Measurements from ENCODE around the gene GPR158. TPM values are rescaled to one million over a fixed set of nuclear protein-coding genes. Genes with fewer than 3 reads are reported as not detected.
"Not testable (repeated sequence)": the region's sequence is repeated elsewhere in the genome, so short reads cannot be mapped to it uniquely, and the experiment has no call there.

Gene GPR158
- total RNA-seq, 2 experiments from 2014 or later: not detected

- ChIA-PET CTCF (no interaction called here), POLR2A (no interaction called here)
- H3K27me3 Mint-ChIP-seq: no peaks in the 10 kb centered on the region
- H3K4me1 Mint-ChIP-seq: no peaks in the 10 kb centered on the region
- H3K36me3 Mint-ChIP-seq (ENCODE audit: low read depth): no peaks in the 10 kb centered on the region
- H3K27ac Mint-ChIP-seq: no peak overlapping the region
- H3K4me3 Mint-ChIP-seq: no peak overlapping the region
- H3K9me3 Mint-ChIP-seq: no peaks in the 10 kb centered on the region
- DNase-seq: no peak
Measured at GRCh38 chr10:25338271-25338670, 163.5 kb downstream of the GPR158 start.

DNA sequence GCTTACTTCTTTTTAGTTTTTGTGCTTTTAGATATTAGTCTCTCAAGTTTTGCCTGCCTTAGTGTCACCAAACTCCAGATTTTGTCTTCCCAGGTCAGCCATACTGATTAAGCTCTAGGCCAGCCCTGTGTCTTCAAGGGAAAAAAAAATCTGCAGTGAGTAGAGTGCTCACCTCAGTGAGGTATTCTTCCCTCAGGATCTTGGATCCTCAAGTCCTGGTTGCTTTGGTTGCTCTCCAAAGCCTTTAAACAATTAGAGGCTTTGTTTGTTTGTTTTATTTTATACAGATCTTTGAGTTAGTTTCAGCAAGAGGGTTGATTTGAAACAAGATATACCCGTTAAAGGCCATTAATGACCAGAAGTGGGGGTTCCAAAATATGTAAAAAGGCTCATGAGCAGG is 165.2 kb downstream of the GPR158 start:
- Mint-ChIP-seq H3K4me3 (no peak overlapping the region), H3K9me3 (no peaks in the 10 kb centered on the region)
- POLR2A ChIA-PET: no interaction called here

GRCh38 chr10:25349520-25349919 is 174.7 kb downstream of the GPR158 start:
- DNase-seq: no peak
- Mint-ChIP-seq H3K27ac (no peak overlapping the region), H3K9me3 (no peaks in the 10 kb centered on the region), H3K4me3 (no peak overlapping the region), H3K27me3 (no peaks in the 10 kb centered on the region), H3K4me1 (no peaks in the 10 kb centered on the region), H3K36me3 (ENCODE audit: low read depth) (no peaks in the 10 kb centered on the region)
- ChIA-PET CTCF (no interaction called here), POLR2A (no interaction called here)

More for the DNA sequence above, 165.2 kb downstream of the GPR158 start:
- Mint-ChIP-seq H3K36me3 (ENCODE audit: low read depth) (no peaks in the 10 kb centered on the region), H3K27me3 (no peaks in the 10 kb centered on the region), H3K4me1 (no peaks in the 10 kb centered on the region), H3K27ac (no peak overlapping the region)
- CTCF ChIA-PET: no interaction called here
- DNase-seq: no peak

DNA sequence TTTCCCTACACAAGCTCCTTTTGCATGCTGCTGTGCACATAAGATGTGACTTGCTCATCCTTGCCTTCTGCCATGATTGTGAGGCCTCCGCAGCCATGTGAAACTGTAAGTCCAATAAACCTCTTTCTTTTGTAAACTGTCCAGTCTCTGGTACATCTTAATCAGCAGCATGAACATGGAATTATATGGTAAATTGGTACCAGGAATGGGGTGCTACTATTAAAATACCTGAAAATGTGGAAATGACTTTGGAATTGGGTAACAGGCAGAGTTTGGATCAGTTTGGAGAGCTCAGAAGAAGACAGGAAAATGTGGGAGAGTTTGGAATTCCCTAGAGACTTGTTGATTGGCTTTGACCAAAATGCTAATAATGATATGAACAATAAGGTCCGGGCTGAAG is 181.8 kb downstream of the GPR158 start:
- H3K4me3 Mint-ChIP-seq: no peak overlapping the region
- ChIA-PET POLR2A (no interaction called here), CTCF (no interaction called here)
- H3K9me3 Mint-ChIP-seq: peaks cover 30% of the 10 kb centered on the region
- no peak overlapping the region for H3K27ac Mint-ChIP-seq
- H3K4me1 Mint-ChIP-seq: no peaks in the 10 kb centered on the region
- no peaks in the 10 kb centered on the region for H3K36me3 Mint-ChIP-seq (ENCODE audit: low read depth)
- DNase-seq: no peak
- no peaks in the 10 kb centered on the region for H3K27me3 Mint-ChIP-seq

DNA sequence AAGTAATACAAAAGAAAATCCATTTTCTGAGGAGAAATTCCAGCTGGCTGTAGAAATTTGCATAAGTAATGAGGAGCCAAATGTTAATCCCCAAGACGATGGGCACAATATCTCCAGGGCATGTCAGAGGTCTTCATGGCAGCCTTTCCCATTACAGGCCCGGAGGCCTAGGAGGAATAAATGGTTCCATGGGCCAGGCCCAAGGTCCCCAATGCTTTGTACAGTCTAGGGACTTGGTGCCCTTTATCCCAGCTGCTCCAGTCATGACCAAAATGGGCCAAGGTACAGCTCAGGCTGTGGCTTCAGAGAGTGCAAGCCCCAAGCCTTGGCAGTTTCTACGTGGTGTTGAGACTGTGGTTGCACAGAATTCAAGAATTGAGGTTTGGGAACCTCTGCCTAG is 182.5 kb downstream of the GPR158 start:
- POLR2A ChIA-PET: no interaction called here
- Mint-ChIP-seq H3K4me3 (no peak overlapping the region), H3K36me3 (ENCODE audit: low read depth) (no peaks in the 10 kb centered on the region), H3K9me3 (peaks cover 34% of the 10 kb centered on the region), H3K27ac (no peak overlapping the region), H3K27me3 (no peaks in the 10 kb centered on the region), H3K4me1 (no peaks in the 10 kb centered on the region)
- CTCF ChIA-PET: no interaction called here
- DNase-seq: no peak

DNA sequence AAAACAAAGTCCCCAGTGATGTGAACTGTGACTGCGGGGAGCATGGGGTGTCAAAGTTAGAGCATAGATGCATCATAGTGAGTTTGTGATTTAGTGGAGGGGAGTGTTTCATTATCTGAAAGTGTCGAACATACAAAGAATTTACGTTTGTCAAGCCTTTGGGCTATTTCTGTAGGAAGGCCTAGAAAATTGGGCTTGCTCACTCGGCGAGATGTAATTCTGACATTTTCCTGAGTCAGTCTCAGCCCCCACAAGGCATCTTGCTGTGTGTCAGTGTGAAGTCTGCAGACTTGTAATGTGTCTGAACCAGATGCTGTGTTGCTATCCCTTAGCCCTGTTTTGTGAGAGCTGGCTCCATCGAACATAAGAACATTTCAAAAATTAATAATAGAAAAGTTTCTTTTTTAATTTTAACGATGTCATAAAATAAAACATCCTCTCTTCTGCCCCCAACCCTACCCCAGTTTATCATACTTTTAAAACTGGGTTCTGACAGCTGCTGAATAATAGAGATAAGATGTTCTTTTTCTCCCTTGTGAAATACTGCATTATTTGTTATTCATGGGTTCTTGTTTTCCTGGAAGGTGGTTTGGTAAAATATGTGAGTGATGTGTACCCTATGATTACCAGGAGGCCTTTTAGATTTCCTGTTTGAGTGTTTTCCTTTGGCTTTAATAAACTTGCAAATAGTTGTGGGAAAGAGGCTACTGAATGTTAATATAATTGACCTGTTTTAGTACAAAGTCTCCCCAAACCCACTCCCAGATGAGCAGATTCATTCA is 207.4 kb downstream of the GPR158 start:
- no peaks in the 10 kb centered on the region for H3K36me3 Mint-ChIP-seq (ENCODE audit: low read depth)
- ChIA-PET CTCF (no interaction called here), POLR2A (no interaction called here)
- H3K27me3 Mint-ChIP-seq: no peaks in the 10 kb centered on the region
- no peak for DNase-seq
- peaks cover 6% of the 10 kb centered on the region for H3K9me3 Mint-ChIP-seq
- no peak overlapping the region for H3K4me3 Mint-ChIP-seq
- no peaks in the 10 kb centered on the region for H3K4me1 Mint-ChIP-seq
- H3K27ac Mint-ChIP-seq: no peak overlapping the region

DNA sequence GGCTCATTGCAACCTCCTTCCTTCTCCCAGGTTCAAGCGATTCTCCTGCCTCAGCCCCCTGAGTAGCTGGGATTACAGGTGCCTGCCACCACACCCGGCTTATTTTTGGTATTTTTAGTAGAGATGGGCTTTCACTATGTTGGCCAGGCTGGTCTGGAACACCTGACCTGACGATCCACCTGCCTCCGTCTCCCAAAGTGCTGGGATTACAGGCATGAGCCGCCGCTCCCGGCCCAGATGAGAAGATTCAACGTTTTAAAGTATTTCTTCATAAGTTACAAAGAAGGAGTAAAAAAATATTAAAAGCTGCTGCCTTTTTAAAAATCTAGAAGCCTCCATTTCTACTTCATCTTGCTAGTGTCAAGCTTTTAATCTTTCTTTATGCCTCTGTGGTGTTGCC is 208.1 kb downstream of the GPR158 start:
- not testable (repeated sequence) for DNase-seq

GRCh38 chr10:25383686-25384085 is 208.9 kb downstream of the GPR158 start:
- Mint-ChIP-seq H3K4me3 (no peak overlapping the region), H3K27me3 (no peaks in the 10 kb centered on the region), H3K9me3 (peaks cover 6% of the 10 kb centered on the region), H3K27ac (no peak overlapping the region), H3K36me3 (ENCODE audit: low read depth) (no peaks in the 10 kb centered on the region), H3K4me1 (no peaks in the 10 kb centered on the region)
- no peak for DNase-seq
- POLR2A ChIA-PET: no interaction called here
- CTCF ChIA-PET: no interaction called here

More for the DNA sequence above, 208.1 kb downstream of the GPR158 start:
- H3K27me3 Mint-ChIP-seq; H3K4me3 Mint-ChIP-seq; H3K27ac Mint-ChIP-seq; POLR2A ChIA-PET; H3K4me1 Mint-ChIP-seq; CTCF ChIA-PET; H3K9me3 Mint-ChIP-seq; H3K36me3 Mint-ChIP-seq (ENCODE audit: low read depth): not testable (repeated sequence)

DNA sequence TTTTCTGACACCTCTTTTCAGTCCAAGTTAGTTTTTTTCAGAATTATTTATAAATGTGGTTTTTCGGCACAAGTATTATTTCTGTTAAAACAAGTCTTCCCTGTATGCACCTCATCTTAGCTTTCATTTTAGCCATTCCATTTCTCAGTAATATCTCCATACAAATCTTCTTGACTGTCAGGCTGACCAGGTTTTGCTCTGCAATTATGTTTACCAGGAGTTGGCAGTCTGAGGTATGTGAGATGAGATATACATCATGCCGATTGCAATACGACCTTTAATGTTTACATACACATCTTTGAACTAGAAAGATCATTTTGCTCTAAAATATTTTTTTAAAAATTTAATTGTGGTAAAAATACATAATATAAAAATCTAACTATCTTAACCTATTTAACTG is 209.8 kb downstream of the GPR158 start:
- CTCF ChIA-PET: no interaction called here
- Mint-ChIP-seq H3K4me3 (no peak overlapping the region), H3K27ac (no peak overlapping the region), H3K4me1 (no peaks in the 10 kb centered on the region), H3K27me3 (no peaks in the 10 kb centered on the region), H3K9me3 (peaks cover 6% of the 10 kb centered on the region), H3K36me3 (ENCODE audit: low read depth) (no peaks in the 10 kb centered on the region)
- DNase-seq: no peak
- POLR2A ChIA-PET: no interaction called here

GRCh38 chr10:25388188-25388861 is 213.5 kb downstream of the GPR158 start:
- no peak overlapping the region for H3K27ac Mint-ChIP-seq
- no peak for DNase-seq
- H3K9me3 Mint-ChIP-seq: peaks cover 13% of the 10 kb centered on the region
- H3K4me1 Mint-ChIP-seq: no peaks in the 10 kb centered on the region
- ChIA-PET POLR2A (no interaction called here), CTCF (no interaction called here)
- H3K27me3 Mint-ChIP-seq: no peaks in the 10 kb centered on the region
- no peak overlapping the region for H3K4me3 Mint-ChIP-seq
- no peaks in the 10 kb centered on the region for H3K36me3 Mint-ChIP-seq (ENCODE audit: low read depth)

- no peak overlapping the region for H3K4me3 Mint-ChIP-seq
- H3K36me3 Mint-ChIP-seq (ENCODE audit: low read depth): no peaks in the 10 kb centered on the region
- no peaks in the 10 kb centered on the region for H3K4me1 Mint-ChIP-seq
- H3K27ac Mint-ChIP-seq: no peak overlapping the region
- CTCF ChIA-PET: no interaction called here
- no peak for DNase-seq
- no peaks in the 10 kb centered on the region for H3K27me3 Mint-ChIP-seq
- H3K9me3 Mint-ChIP-seq: peaks cover 13% of the 10 kb centered on the region
- POLR2A ChIA-PET: no interaction called here
Measured at GRCh38 chr10:25388862-25389206, 214.0 kb downstream of the GPR158 start.

GRCh38 chr10:25390733-25391132 is 215.9 kb downstream of the GPR158 start:
- DNase-seq: no peak
- ChIA-PET POLR2A (no interaction called here), CTCF (no interaction called here)
- no peak overlapping the region for H3K4me3 Mint-ChIP-seq
- H3K4me1 Mint-ChIP-seq: no peaks in the 10 kb centered on the region
- H3K9me3 Mint-ChIP-seq: peaks cover 13% of the 10 kb centered on the region
- H3K27ac Mint-ChIP-seq: no peak overlapping the region
- H3K36me3 Mint-ChIP-seq (ENCODE audit: low read depth): no peaks in the 10 kb centered on the region
- no peaks in the 10 kb centered on the region for H3K27me3 Mint-ChIP-seq

DNA sequence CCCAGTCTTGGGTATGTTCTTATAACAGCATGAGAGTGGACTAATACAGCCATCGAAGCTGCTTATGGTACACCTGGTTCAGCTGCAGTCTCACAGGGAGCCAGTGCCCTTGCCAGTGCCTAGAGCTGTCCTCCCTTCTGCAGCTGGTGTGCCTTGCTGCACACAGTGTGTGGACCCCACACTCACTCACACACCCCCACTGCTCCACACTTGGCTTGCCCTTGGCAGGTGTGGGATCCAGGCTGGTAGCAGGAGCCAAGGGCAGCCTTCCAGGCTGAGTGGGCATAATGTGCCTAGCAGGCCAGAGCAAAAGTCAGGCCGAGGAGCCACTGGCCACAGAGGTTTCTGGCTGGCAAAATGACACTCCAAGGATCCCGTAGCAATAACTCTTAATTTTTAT is 217.3 kb downstream of the GPR158 start:
- no peaks in the 10 kb centered on the region for H3K27me3 Mint-ChIP-seq
- H3K27ac Mint-ChIP-seq: no peak overlapping the region
- H3K36me3 Mint-ChIP-seq (ENCODE audit: low read depth): no peaks in the 10 kb centered on the region
- no peaks in the 10 kb centered on the region for H3K4me1 Mint-ChIP-seq
- POLR2A ChIA-PET: no interaction called here
- CTCF ChIA-PET: no interaction called here
- H3K4me3 Mint-ChIP-seq: no peak overlapping the region
- no peak for DNase-seq
- H3K9me3 Mint-ChIP-seq: peaks cover 10% of the 10 kb centered on the region

DNA sequence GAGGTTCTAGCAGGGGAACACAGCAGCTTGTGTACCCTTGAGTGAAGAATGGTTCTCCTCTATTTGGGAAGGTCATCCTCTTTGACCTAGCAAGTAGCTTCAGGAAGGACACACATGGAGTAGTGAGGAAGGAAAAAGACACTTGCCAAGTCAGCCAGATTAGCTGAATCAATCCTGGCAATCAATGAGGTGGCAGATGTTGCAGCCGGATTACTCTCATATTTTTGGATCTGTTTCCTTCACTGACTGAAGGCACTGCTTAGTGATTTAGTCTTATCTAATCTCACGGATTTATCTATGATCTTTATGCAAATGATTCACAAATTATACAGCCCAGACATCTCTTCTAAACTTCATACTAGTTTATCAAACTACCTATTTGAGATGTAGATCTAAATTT is 218.8 kb downstream of the GPR158 start:
- no peak overlapping the region for H3K27ac Mint-ChIP-seq
- no peak for DNase-seq
- ChIA-PET CTCF (no interaction called here), POLR2A (interaction anchor here (0.6 kb wide), 1 partner anchor 192 kb away, joined by 3 read pairs; no protein-coding TSS in a partner anchor)
- H3K36me3 Mint-ChIP-seq (ENCODE audit: low read depth): no peaks in the 10 kb centered on the region
- H3K4me3 Mint-ChIP-seq: no peak overlapping the region
- no peaks in the 10 kb centered on the region for H3K4me1 Mint-ChIP-seq
- H3K27me3 Mint-ChIP-seq: no peaks in the 10 kb centered on the region
- H3K9me3 Mint-ChIP-seq: peaks cover 10% of the 10 kb centered on the region

Data from activated CD4-positive, alpha-beta T cell treated with anti-CD3 and anti-CD28 coated beads, Interleukin-2, amount 10 ng/mL, durations not matched to agents 7 days and 5 days (primary cell).